Putamen (tissue), 1 donor: ENCODE results near the gene MYO1D.
"Not testable (repeated sequence)": the region's sequence is repeated elsewhere in the genome, so short reads cannot be mapped to it uniquely, and the experiment has no call there.

Source experiments
- DNase-seq: peaks from one replicate; pipeline ENCODE4 v3.0.0-alpha.2; 2016; ENCODE audit warnings: low spot score

The MYO1D gene

DNA sequence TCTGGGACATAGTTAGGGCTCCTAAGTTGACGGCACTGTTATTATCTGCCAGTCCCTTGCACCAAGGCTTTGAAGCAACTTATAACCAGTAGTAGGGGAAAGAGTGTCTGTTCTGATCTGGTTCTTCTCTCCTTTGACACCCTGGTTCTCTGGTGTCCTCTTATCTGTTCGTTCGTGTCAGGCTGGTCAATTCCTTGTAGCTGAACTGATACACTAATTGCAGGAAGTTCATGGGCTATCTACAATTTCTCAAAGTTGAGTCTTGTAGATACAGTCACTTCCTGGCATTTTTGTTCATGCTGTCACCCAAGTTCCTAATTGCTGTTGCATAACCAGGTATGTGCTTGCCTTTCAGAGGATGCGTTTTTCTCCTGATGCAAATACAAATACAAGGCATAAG lies 17.3 kb upstream of the MYO1D start:
- DNase-seq, result no peak

DNA sequence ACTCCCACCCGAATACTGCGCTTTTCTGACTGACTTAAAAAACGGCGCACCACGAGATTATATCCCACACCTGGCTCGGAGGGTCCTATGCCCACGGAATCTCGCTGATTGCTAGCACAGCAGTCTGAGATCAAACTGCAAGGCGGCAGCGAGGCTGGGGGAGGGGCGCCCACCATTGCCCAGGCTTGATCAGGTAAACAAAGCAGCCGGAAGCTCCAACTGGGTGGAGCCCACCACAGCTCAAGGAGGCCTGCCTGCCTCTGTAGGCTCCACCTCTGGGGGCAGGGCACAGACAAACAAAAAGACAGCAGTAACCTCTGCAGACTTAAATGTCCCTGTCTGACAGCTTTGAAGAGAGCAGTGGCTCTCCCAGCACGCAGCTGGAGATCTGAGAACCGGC lies 10.5 kb upstream of the MYO1D start:
- not testable (repeated sequence) for DNase-seq

DNA sequence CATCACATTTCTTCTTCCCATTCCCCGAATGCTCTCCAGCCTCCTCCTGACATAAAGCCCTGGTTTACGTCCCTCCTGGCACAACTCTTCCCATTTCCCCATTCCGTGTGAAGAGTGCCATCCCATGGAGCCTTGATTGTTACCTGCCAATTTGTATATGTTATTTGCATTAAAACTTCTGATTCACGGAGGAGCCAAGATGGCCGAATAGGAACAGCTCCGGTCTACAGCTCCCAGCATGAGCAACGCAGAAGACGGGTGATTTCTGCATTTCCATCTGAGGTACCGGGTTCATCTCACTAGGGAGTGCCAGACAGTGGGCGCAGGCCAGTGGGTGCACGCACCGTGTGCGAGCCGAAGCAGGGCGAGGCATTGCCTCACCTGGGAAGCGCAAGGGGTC lies 10.0 kb upstream of the MYO1D start:
- not testable (repeated sequence) for DNase-seq

DNA sequence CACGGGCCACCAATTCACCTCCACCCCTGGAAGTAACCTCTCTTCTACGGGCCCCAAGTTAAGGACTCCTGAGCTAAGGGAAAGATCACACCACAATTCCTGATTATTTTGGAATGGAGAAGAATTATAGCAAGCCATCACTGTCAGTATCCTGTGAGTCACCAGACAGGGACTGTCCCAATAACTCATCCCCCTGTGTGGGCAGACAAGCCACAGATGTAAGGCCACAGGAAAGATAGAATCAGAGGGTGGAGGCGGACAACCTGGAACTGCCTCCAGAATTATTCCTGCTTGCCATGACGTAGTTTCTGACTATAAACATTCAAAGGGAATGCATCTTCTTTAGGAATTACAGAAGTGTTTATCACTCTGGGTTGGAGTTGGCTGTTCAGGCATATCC lies 5.8 kb upstream of the MYO1D start:
- no peak for DNase-seq

DNA sequence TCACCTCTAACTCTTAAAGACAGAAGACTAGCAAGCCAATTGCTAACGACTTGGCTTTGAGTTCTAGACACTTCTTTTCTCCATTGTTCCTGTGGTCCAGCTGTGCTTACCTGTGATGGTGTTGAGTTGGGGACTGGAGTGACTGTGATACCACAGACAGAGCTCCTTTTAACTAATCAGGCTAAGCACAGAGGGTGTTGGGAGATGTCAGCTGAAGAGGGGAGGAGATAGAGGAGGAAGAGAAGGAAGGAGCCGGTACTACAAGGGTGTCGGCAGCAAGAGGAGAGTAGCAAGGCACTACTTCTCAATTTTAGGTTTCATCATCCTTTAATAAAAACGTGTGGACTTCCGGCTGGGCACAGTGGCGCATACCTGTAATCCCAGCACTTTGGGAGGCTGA lies 5.1 kb upstream of the MYO1D start:
- no peak for DNase-seq

DNA sequence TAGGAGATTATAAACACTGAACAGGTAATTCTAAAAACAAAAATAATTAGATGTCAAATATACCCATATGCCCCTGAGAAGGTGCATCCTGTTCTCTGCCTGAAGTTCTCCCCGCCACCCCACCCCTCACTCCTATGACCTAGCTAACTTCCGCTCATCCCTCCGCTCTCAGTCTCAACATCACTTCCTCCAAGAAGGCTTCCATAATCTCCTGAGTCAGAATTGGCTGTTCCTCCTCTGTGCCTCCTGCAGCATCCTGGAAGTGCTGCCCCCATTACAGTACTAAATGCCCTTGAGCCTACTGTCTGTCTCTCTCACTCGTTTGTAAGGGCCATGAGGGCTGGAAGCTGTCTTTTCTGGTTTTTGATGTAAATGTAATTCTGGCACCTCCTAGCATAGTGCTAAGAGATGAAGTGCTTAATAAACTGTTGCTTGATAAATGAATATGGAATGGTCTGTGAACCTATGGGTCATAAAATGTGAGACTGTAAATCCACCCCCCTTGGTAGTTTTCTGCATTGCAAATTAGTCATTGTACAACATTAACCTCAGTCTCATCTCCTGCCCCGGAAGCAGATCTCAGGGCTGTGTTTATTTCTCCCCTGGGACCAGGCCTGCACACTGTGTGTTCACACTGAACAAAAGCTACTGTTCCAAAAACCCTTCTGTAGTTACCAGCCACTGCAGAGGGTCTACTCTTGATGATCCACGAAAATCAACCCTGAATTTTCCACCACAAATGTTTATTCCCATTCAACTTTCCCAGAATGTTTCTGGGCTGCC lies 3.9 kb upstream of the MYO1D start:
- DNase-seq, result no peak

DNA sequence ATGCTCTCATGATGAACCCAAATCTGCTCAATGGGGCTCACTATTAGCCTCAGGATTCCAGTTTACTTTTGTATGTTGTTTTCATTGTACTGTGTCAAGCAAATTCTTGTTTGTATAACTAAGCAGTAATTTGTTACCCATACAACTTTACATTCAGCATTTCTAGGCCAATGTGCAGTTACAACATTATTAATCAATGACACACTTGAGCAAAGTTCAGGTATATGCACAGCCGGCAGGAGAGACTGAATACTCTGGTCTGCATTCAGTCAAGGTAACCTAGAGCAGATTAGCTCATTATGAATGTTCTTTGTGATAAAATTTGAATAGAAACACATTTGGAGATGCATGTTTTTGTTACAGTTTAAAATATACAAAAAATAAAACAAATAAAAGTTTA lies 2.2 kb upstream of the MYO1D start:
- no peak for DNase-seq

DNA sequence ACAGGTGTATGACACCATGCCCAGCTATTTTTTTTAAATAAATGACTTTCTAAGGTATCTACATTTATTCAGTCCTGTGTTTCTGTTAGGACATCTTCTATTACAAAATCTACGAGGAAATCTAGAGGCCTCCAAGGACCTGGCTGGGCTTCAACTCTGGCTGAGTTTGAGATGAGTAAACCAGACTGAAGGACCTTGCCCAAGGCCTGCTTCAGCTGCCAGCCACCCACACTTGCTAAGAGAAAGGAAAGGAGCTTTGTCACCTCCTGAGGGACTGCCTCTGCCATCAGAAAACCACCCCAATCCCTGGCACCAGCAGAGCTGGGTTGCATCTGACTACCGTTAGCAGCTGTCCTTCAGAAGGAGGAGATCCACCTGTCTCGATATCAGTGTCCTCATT lies 1.3 kb upstream of the MYO1D start:
- no peak for DNase-seq

DNA sequence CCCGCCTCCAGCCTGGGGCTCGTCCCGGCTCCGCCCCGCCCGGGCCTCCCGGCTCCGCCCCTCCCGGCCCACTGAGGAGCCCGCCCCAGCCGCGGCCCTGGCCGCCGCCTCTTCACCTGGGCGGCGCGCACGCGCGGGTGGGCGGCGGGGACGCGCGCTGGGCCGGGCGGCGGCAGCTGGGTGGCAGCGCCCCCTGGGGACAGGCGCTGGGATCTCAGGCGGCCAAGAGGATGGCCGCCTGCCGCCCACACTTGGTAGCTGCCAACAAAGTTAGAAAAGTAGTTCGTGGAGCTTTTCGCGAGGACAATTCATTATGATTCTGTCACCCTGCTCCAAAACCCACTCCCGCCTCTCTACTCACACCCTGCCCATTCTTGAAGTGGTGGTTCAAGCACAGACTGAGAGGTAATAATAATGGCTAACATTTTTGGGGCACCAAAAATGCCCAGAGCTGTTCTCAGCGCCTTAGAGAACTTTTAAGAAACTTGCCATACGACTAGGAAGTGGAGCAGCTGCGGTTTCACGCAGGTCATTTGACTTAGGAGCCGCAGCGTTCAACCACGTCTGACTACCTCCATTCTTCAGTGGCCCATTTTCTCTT lies 340 bp upstream of the MYO1D start:
- peak; percentile 89 for DNase-seq

DNA sequence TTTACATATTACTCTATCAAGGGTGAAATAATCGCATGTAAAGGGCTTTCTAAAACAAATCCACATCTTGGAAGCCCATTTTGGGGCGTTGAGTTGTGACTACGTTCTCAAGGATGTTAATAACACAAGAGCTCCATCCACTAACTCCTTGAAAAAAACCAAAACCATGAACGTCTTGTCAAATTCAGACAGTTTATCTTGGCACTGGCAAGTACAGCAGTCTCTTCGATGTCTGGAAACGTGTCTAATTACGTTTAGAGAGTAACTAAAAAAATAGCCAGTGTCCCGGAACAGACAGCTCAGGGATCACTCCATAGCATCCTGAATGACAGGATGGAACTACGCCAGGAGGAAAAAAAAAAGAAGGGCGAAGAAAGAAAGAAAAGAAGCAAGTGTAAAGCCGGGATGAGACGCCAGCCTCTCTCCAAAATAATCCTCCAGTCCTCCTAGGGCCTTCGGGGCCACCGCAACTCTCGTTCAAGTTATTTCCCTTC lies 954 bp downstream of the MYO1D start:
- DNase-seq, result no peak

DNA sequence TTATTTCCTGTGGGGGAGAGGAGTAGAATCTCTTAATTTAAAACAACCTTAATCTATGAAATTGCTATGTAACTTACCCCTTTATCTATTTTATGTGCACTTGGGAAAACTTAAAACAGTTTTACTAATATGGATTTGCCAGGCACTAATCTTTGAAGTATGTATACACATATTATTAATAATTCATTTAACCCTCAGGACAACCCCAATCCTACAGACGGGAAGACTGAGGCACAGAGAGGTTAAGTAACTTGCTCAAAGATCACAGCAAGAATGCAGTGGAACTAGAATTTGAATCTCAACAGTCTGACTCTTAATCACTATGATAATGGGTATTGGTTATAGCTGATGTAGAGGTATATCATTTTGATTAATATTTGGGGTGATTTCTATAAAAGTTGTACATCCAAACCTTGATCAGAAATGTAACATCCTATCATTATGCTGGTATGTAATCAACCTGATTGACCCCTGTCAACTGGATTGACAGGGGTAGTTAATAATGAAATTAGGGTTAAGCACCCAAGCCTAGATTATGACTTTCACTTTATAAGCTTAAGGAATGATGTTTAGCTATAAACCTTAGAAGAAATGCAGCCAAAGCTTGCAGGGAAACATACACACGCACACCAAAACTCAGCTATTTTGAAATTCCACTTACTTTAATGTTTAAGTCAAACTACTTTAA lies 1.6 kb downstream of the MYO1D start:
- no peak for DNase-seq

DNA sequence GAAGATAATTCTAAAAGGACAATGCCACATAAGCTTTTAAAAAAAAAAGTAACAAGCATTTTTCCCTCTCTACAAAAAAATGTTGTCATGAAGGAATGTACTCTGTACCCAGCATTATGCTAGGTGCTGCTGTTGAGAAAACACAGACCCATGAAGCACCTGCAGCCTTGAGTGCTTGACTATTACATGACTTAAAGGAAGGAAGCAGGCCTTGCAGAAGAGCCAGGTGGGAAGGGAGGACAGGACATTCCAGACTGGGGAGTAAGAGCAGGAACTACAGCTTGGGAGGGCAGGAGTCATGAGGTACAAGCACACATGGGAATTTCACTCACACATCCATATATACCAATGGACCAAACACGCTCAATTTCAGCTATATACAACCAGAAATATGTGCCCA lies 3.8 kb downstream of the MYO1D start:
- DNase-seq, result no peak

DNA sequence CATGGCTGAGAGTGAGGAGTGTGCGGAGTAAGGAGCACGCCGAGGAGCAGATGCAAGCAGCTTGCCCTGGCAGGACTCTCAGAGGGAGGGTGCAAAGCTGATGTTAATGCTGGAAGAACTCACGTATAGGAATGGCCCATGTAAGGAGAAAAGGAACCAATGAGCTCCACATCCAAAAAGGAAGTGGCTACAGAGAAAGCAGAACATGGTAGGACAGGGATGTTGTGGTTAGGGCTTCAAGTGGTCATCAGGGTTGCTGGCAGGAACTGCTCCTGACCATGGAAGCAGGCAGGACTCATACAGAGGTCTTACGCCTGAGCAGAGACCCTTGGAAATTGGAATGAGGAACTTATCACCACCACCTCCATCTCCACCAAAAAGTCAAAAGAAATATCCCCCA lies 5.2 kb downstream of the MYO1D start:
- DNase-seq, result no peak

DNA sequence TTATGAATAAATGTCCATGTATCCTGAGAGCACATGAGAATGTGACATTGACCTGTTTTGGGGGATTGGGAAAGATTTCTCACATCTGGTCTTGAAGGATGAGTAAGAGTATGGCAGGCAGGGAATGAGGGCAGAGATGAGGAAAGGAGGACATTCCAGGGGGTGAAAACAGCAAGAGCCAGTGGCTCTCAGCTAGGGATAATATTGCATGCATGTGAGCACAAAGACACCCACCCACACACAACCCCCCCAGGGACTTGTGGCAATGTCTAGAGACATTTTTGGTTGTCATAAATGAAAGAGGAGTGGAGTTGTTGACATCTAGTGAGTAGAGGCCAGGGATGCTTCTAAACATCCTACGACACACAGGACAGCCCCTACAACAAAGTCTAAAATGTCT lies 6.0 kb downstream of the MYO1D start:
- no peak for DNase-seq

DNA sequence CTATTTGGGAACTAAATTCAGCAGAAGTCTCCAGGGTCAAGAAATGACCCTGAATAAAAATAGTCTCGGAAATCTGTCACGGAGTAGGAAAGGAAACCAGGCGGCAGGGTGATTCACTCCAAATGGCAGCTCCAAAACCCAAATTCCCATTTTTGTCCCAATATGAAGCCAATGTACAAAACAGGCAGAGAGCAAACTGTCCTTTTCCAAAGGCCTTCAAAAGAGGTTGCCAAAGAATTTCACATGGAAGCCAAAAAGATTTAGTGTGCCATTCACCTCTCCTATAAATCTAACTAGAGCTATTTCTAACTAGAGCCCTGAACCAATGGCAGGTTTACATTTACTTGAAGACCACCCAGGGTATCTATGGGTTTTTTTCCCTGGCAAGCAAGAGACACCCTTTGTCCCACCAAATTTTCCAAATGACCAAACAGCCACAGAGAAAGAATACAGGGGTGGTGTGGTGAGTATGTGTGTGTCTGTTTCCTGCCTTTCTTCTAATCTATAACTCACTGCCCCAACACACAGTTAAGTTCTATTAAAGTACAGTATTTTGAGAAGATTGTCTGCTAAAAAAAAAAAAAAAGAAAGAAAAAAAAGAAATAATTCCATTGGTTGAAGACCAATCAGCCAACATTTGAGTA lies 6.8 kb downstream of the MYO1D start:
- no peak for DNase-seq

DNA sequence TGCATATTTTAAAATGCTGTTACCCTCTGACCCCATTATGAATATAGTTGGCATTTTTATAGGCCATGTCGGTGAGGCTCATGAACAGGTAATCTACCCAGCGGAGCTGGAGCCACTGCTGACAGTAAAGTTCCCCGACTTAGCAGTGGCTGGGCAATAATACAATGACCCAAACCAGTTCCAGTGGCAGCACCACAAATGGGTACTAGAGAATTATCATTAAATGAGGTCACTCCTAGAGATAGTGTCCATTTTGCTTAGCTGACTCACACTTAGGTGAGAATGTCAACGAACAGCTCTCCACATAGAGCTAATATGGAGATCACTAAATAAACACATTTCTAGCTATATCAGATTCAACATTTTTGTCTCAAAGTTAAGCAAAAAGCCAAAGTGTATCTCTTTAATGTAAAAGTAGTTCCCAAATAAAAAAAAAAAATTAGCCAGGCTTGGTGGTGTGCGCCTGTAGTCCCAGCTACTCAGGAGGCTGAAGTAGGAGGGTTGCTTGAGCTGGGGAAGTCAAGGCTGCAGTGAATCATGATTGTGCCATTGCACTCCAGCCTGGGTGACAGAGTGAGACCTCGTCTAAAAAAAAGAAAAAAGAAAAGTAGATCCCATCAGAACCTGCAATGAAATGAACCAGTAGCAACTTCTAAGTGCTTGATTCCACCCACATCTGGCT lies 7.4 kb downstream of the MYO1D start:
- DNase-seq, result no peak

DNA sequence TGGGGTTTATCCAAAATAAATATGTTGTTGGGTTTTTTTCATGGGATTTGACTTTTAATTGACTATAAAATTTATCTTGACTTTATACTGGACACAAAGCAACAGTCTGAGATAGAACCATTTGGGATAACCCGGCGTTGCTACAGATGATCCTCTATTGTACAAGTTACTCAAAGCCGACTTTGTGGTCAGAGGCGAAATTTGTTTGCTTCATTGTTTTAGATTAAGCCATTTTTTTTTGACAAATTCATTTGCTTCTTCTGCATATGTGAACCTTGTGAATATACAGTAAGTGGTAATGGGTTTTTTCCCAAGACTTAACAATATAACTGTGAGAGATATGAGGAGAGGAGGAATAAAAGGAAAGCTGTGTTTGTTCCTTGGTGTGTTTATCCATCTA lies 11.8 kb downstream of the MYO1D start:
- peak; percentile 49 for DNase-seq

DNA sequence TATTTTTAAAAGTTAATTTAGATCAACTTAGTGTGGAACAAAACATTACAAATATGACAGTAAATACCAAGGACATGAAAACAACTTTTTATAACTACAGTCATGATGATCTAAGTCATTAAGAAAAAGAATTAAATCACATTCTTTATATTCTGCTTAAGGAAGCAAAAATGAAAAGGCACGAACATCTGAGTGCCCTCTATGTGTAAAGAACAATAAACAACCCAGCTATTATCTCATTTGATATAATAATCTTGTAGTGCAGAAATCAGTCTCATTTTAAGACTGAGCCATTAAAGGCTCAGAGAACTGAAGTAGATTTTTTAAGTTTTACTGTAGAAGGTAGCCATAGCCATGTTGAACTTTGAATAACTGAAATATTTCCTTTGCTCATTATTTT lies 13.4 kb downstream of the MYO1D start:
- DNase-seq, result no peak

DNA sequence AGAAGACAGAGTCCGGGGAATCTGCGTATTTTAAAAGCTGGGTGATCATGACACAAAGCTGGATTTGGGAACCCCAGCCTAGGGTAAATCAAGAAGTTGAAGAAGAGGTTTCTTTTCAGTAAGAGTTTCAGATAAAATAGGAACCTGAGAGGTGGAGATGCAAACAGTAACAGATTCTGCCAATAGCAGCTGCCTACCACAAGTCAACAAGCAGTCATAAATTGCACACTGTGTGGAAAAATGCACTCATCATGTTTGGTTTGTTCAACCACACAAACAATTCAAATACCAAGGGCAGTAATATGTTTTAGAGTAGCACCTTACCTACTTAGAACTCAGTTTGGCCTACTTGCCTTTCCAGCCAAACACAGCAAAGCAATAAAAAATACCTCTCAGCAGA lies 14.0 kb downstream of the MYO1D start:
- no peak for DNase-seq

DNA sequence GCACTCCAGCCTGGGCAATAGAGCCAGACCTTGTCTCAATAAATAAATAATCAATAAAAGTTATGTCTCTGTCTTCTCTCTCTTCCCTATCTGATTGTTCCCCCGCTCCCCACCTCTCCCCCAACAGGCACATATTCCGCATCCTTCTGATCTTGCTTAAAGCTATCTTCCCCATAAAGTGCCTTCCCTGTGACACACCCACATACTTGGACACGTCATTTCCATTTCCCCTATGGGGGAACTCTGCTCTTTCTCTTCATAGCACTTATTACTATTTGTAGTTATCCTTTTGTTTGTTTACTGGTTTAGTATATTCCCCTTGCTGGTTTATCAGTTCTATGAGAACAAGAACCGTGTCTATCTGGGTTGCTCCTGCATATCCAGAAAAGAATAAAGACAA lies 14.9 kb downstream of the MYO1D start:
- DNase-seq, result no peak

DNA sequence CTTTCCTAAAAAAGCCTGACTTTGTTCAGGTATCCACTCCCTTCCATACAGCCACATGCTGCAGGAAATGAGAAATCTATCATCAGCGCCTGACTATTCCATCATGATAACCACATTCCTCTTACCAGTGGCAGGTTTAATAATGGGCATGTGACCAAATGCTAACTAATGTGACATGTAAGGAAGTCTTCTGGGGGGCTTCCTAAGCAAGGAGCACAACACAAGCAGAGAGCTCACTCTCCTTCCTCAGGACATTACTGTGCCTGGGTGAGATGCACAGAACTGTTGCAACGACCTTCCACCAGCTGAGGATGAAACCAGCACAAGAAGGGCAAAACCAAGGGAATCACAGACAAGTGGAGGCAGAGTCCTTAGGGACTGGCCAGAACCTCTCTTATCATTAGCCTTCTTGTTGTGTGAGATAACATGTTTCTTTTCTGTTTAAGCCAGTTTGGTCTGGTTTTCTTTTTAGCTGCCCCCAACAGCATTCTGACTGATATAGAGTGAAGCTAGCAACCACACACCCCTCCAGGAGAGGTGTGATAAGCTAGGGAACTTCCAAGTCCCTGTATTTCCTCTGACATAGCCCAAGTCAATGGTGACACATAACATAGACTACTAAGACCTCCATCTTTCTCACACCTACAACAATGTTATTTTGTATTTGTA lies 16.9 kb downstream of the MYO1D start:
- DNase-seq, result no peak

DNA sequence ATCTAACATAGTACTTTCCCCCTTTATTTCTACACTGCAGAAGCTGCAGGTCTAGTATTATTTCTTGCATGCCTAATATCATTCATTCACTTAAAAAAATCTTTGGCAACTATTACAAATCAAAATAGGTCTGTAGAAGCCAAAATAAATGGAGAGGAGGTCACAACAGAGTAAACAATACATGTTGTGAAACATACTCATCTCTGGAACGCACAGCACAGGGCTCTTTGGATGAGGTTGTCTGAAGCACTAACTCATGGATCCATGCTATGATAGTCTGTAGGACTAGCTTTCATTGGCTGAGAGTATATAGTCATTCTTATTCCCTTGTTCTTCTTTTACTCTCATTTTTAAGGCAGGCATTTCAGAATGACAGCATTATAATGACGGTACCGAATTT lies 21.3 kb downstream of the MYO1D start:
- DNase-seq, result no peak
